ENCODE measurements around the gene FHAD1. TPM values are rescaled to one million over a fixed set of nuclear protein-coding genes. Genes with fewer than 3 reads are reported as not detected.

The FHAD1 gene
- total and polyA plus RNA-seq, 11 donors = 0.06 to 1.1 (median 0.12) TPM; not detected in 4

GRCh38 chr1:15326691-15327588, 79.9 kb downstream of the FHAD1 start:
- Histone ChIP-seq H3K9me3 (no peaks in the 10 kb centered on the region), H3K27me3 (no peaks in the 10 kb centered on the region), H3K36me3 (no peaks in the 10 kb centered on the region), H3K4me3 (no peak overlapping the region), H3K4me1 (peaks cover 3 to 37% (median 24%) of the 10 kb centered on the region in 12 donors), H3K27ac (no peak overlapping the region)
- DNase-seq (no peak), ATAC-seq (no peak)
- no peak for TF ChIP-seq POLR2A (IDR thresholded peaks at IDR 0.05)
- no peak for TF ChIP-seq CTCF (IDR thresholded peaks at IDR 0.05)
- WGBS, 4 donors = 84 to 86% (median 85%) methylated on average over 30 of the region's 30 CpGs
- intact Hi-C loops (cut with DNase I) = loop anchor here in 8 of 10 donors (5.0 to 10.0 kb wide), 6 partner anchors 45 to 198 kb away; partner anchors contain the start of genes CASP9 (in 2 of the 8) and DNAJC16 (in 1 of the 8)

GRCh38 chr1:15328351-15329103, 81.5 kb downstream of the FHAD1 start:
- H3K36me3 ChIP-seq = no peaks in the 10 kb centered on the region
- TF ChIP-seq CTCF (IDR thresholded peaks at IDR 0.05) (no peak), POLR2A (IDR thresholded peaks at IDR 0.05) (no peak)
- no peaks in the 10 kb centered on the region for H3K27me3 ChIP-seq
- peak overlapping the region in 10 of 12 donors; percentile 46 to 78 (median 58) for H3K27ac ChIP-seq
- DNase-seq (peak; percentile 64 to 83 (median 81)), ATAC-seq (peak; percentile 72 to 90 (median 80))
- intact Hi-C loops (cut with DNase I) = loop anchor here in 9 of 10 donors (1.0 to 10.0 kb wide), 8 partner anchors 44 to 196 kb away; partner anchors contain the start of genes CASP9 (in 2 of the 9) and DNAJC16 (in 1 of the 9)
- H3K4me1 ChIP-seq = peaks cover 3 to 39% (median 24%) of the 10 kb centered on the region in 12 donors
- H3K9me3 ChIP-seq = no peaks in the 10 kb centered on the region
- 23 to 33% (median 27%) methylated on average over 18 of the region's 18 CpGs for WGBS, 4 donors
- peak overlapping the region in 2 of 12 donors; percentile 8 to 13 for H3K4me3 ChIP-seq

GRCh38 chr1:15329104-15329820, 82.2 kb downstream of the FHAD1 start:
- Histone ChIP-seq H3K27me3 (no peaks in the 10 kb centered on the region), H3K27ac (peak overlapping the region in 10 of 12 donors; percentile 46 to 78 (median 58)), H3K36me3 (no peaks in the 10 kb centered on the region), H3K4me1 (peaks cover 3 to 33% (median 23%) of the 10 kb centered on the region in 12 donors), H3K9me3 (no peaks in the 10 kb centered on the region), H3K4me3 (peak overlapping the region in 4 of 12 donors; percentile 8 to 19 (median 14))
- intact Hi-C loops (cut with DNase I) = loop anchor here in 8 of 10 donors (5.0 to 10.0 kb wide), 6 partner anchors 43 to 196 kb away; partner anchors contain the start of genes CASP9 (in 2 of the 8) and DNAJC16 (in 1 of the 8)
- DNase-seq = peak; percentile 70 to 83 (median 74)
- TF ChIP-seq POLR2A (IDR thresholded peaks at IDR 0.05) (no peak), CTCF (IDR thresholded peaks at IDR 0.05) (peak; percentile 25 to 78 (median 58))
- peak; percentile 80 to 89 (median 86) for ATAC-seq
- WGBS, 4 donors = 18 to 29% (median 20%) methylated on average over 19 to 21 of the region's 21 CpGs
